Heart left ventricle (tissue), 13 donors: ENCODE measurements around the gene CD40.

Source experiments
- CTCF ChIP-seq, 12 donors: fragments of 200-600 bp; sonication (generic) in 4 of 12; IDR thresholded peaks; one replicate each; pipeline versions ENCODE4 v1.5.0 to v1.8.0; 2018 to 2022; ENCODE audit warnings: antibody characterized with exemption in 12 of 12, mild to moderate bottlenecking in 5 of 12
- POLR2A ChIP-seq, 2 donors: fragments of 450-650 bp; IDR thresholded peaks; one replicate each; pipeline ENCODE4 v1.6.1; 2017; ENCODE audit warnings: antibody characterized with exemption in 2 of 2, mild to moderate bottlenecking in 2 of 2, moderate library complexity in 2 of 2
- donor health status: ischemic (EF 13 %, LVEDD 7.1; RV severe dilation, severe dysfunction).
- donor health status: DM: no; HTN: yes; CAD: no.
- donor health status: DM: no; HTN: no; CAD: no.
- donor health status: ischemic (EF 25% LVEDD 6.9; RV normal size, moderate dysfunction).
- donor health status: ischemic (EF 25% LVEDD 5.7; RV mildly dilated, moderate dysfunction).
- donor health status: ischemic (EF 35%, LVEDD 5.7; RV mildly dilated, moderate dysfunction).
- donor health status: nonischemic (EF 11% LVEDD 7.7; RV severe dilation, severe dysfunction).
- donor health status: DM: yes; HTN: yes; CAD: no.
- donor health status: PGD.
- donor health status: ischemic (EF 29% LVEDD 5.4; RV normal size, mild dysfunction).
- donor health status: nonischemic (EF 23%, LVEDD 6.1; RV moderate dilation, normal function).

GRCh38 chr20:46089167-46089416, 29.0 kb upstream of the CD40 start:
- TF ChIP-seq CTCF (IDR thresholded peaks at IDR 0.05) (no peak), POLR2A (IDR thresholded peaks at IDR 0.05) (no peak)
